GM12875 (cell line): ENCODE results near the gene ISL2.

Experiments used
- H3K4me3 ChIP-seq: one replicate; pipeline ENCODE4 v1.5.1; 2011; ENCODE audit warnings: low read depth, low read length, control low read depth
- TF ChIP-seq, protein P1 (sequence below): IDR thresholded peaks from 2 replicates; pipeline ENCODE4 v1.5.1; 2011; ENCODE audit warnings: low read depth, mild to moderate bottlenecking, control low read depth, inconsistent platforms, low read length, moderate library complexity, borderline replicate concordance; ENCODE audit not compliant: insufficient read depth

The ISL2 gene

DNA sequence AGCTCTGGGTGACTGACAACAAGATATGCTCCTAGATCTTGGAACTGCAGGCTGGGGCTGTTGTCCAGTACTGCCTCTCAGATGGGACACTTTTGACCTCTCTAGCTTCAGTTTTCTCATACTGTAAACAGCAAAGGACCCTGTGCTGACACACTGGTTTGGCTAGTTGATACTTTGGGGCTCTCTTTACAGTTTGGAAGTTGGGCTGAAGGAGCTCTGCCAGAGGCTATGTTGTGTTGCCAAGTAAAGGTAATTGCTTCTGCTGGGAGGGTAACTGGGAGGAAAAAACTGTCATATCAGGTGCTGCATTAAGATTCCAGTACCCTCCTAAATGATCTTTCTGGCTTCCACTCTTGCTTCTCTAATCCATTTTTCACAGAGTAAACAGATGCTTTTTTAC lies 54.0 kb downstream of the ISL2 start:
- no peak overlapping the region for H3K4me3 ChIP-seq
- TF ChIP-seq, protein P1, sequence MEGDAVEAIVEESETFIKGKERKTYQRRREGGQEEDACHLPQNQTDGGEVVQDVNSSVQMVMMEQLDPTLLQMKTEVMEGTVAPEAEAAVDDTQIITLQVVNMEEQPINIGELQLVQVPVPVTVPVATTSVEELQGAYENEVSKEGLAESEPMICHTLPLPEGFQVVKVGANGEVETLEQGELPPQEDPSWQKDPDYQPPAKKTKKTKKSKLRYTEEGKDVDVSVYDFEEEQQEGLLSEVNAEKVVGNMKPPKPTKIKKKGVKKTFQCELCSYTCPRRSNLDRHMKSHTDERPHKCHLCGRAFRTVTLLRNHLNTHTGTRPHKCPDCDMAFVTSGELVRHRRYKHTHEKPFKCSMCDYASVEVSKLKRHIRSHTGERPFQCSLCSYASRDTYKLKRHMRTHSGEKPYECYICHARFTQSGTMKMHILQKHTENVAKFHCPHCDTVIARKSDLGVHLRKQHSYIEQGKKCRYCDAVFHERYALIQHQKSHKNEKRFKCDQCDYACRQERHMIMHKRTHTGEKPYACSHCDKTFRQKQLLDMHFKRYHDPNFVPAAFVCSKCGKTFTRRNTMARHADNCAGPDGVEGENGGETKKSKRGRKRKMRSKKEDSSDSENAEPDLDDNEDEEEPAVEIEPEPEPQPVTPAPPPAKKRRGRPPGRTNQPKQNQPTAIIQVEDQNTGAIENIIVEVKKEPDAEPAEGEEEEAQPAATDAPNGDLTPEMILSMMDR = no peak

DNA sequence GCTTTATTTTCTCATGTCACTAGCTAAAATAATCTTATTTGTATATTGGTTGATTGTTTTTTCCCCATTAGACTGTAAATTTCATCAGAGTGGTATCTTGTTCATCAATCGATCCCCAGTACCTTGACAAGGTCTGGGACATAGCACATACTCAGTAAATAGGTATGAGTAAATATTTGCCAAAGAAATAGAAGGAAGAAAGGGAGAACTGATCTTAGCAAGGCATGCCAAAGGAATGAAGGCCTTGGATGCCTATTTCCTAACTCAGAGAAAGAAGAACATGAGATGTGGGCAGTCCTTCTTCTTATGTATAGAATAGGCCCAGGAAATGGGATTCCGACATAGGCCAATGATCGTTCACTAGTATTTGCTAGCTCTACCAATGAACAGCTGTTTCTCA lies 54.7 kb downstream of the ISL2 start:
- H3K4me3 ChIP-seq = no peak overlapping the region
- TF ChIP-seq, protein P1 = no peak

DNA sequence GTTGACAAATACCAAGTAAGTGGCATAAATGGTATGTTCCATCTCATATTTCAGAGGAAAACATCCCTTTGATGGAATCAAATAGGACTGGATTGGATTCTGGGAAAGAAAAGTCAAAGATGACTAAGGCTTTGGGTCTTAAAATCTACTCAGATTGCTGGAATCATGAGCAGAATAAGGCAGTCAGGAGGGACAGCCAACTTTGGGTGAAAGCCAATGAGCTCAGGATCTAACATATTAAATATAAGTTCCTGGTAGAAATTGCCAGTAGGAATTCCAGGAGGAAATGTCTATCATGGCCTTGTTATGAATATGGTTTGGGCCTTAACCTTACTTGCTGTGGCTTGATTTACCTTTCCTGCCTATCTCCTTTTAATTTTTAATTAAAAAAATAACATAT lies 55.3 kb downstream of the ISL2 start:
- no peak overlapping the region for H3K4me3 ChIP-seq
- TF ChIP-seq, protein P1 = no peak
